IPS-18a (cell line): ENCODE data around the gene COMMD7.
A peak's percentile ranks its signal among the peaks of the same experiment; 100 is the strongest.
"Not testable (repeated sequence)": the region's sequence is repeated elsewhere in the genome, so short reads cannot be mapped to it uniquely, and the experiment has no call there.

Source experiments
- H3K27ac ChIP-seq: one replicate; pipeline ENCODE4 v1.5.1; 2013; ENCODE audit warnings: low read length
- H3K27me3 ChIP-seq: one replicate; pipeline ENCODE4 v1.6.1; 2013; ENCODE audit warnings: mild to moderate bottlenecking, low read length; ENCODE audit not compliant: control insufficient read depth, insufficient read depth
- H3K36me3 ChIP-seq: one replicate; pipeline ENCODE4 v1.6.1; 2013; ENCODE audit warnings: low read depth, low read length; ENCODE audit not compliant: control insufficient read depth
- H3K4me1 ChIP-seq: one replicate; pipeline ENCODE4 v1.6.1; 2013; ENCODE audit warnings: low read depth, low read length; ENCODE audit not compliant: control insufficient read depth
- H3K4me3 ChIP-seq: one replicate; pipeline ENCODE4 v1.5.1; 2013; ENCODE audit warnings: low read length
- H3K9ac ChIP-seq: one replicate; pipeline ENCODE4 v1.6.1; 2013; ENCODE audit warnings: mild to moderate bottlenecking, low read length, moderate library complexity
- H3K9me3 ChIP-seq: one replicate; pipeline ENCODE4 v1.6.1; 2013; ENCODE audit warnings: low read depth, low read length; ENCODE audit not compliant: control insufficient read depth

The COMMD7 gene

DNA sequence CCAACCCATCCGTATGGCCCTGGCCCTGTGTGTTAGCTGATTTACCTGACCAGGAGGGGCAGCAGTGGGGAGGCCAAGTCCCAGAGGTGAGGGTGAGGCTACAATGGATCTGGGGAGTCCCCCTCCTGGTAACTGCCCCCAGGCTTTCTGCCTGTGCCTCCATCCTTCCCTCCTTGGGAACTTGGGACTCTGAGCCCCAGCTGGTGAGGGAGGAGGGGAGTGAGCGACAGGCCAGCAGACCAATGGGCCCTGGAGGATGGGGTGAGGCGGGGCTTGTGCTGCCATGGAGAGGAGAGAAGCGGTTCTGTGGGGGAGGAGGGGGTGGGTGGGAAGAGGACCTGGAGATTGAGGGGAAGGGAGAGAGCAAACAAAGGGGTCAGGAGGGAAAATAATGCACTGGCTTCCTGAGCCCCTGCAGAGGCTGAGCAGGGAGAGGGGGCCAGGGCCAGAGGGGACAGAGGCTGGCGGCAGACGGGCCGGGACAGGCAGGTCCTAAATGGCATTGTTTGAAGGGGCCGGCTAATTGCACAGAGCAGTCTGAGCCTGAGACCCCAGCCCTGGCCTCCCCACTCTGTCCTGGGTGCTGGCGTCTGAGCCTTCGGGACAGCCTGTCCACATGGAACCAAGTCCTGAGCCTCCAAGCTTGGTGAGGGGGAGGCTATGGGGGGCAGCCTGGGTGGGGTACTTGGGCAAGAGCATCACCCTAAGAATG, 36.4 kb upstream of the COMMD7 start:
- Histone ChIP-seq H3K4me1 (peaks cover 49% of the 10 kb centered on the region), H3K27me3 (no peaks in the 10 kb centered on the region), H3K36me3 (peaks cover 75% of the 10 kb centered on the region), H3K9me3 (no peaks in the 10 kb centered on the region), H3K9ac (peak overlapping the region; percentile 51), H3K4me3 (peak overlapping the region; percentile 2), H3K27ac (peak overlapping the region; percentile 63)

DNA sequence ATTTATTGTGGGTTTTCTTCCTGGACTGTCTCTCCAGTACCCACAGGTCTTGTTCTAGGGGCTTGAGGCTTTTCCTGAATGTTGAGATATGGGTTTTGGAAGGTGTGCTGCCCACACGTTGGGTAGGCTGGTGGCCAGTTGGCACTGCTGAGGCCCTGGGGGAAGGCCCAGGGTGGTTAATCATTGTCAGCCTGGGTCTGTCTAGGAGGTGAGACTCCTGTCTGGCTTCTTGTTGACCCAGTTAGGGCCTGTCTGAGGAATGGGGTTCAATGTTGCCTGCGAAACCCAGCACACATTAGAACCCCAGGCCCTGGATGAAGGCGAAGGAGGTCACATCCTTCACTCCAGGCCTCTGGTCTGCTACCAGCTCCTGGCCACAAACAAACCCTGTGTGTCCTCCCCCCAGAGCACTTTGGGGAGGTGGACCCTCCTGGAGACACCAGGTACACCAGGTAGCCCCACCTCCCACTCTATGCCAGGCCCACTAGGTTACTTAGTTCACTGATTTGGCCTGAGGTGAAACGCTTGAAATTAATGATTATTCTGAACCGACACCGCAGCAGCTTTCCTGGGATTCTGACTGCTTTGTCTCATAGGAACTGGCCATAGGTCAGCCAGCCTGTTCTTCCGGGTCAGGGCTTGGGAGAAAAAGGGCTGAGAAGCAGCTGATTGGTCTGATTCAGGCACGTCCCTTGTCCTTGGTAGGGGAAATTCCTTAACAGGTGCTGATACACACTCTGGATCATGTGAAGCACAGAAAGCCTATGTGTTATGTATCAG, 34.1 kb upstream of the COMMD7 start:
- H3K36me3 ChIP-seq = peaks cover 65% of the 10 kb centered on the region
- no peaks in the 10 kb centered on the region for H3K27me3 ChIP-seq
- no peak overlapping the region for H3K9ac ChIP-seq
- no peaks in the 10 kb centered on the region for H3K9me3 ChIP-seq
- no peak overlapping the region for H3K4me3 ChIP-seq
- H3K4me1 ChIP-seq = peaks cover 53% of the 10 kb centered on the region
- no peak overlapping the region for H3K27ac ChIP-seq

DNA sequence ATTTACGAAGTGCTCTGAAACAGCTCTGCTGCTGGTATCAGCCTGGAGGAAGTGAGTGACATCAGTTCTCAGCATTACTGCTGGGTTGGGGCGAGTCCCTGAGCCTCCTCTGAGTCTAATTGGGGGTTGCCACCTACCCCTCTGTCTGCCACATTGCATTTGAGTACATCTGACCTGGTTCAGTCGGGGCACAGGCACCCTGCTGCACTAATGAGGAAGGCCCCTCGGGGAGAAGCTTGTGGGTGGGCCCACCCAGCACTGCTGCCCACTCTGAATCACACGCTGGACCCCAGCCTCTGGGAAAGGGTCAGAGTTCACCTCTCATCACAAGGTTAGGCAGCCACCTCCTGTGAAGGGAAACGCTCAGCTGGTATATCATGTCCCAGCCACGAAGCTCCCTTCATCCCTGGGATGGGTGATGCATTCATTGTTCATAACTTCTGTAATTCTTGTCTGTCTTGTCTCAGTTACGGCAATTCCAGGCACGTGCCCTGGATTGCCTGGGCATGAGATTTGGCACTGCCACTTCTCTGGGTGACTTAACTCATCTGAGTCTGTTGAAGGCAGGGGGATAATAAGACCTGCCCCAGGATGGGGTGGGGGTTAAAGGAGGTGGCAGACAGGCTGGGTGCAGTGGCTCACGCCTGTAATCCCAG, 32.2 kb upstream of the COMMD7 start:
- H3K4me1 ChIP-seq = peaks cover 56% of the 10 kb centered on the region
- H3K27ac ChIP-seq = no peak overlapping the region
- H3K36me3 ChIP-seq = peaks cover 62% of the 10 kb centered on the region
- H3K9ac ChIP-seq = no peak overlapping the region
- no peaks in the 10 kb centered on the region for H3K9me3 ChIP-seq
- no peak overlapping the region for H3K4me3 ChIP-seq
- no peaks in the 10 kb centered on the region for H3K27me3 ChIP-seq

DNA sequence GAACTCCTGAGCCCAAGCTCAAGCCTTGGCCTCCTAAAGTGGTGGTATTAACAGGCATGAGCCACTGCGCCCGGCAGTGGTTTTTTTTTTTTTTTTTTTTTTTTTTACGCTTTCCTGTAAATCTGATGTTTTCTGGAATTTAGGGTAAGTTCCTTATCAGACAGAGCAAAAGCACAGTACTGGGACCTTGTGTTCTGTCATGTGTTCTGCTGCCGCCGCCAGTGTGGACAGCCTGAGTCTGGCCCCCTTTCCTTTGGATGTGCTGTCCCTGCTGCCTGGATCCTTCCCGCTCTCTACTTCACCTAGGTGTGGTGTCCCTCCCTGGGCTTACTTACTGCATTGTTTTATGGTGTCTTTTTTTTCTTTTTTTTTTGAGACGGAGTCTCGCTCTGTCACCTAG, 30.6 kb upstream of the COMMD7 start:
- Histone ChIP-seq H3K4me3 (no peak overlapping the region), H3K4me1 (peaks cover 43% of the 10 kb centered on the region), H3K27ac (no peak overlapping the region), H3K9ac (no peak overlapping the region), H3K27me3 (no peaks in the 10 kb centered on the region), H3K9me3 (no peaks in the 10 kb centered on the region), H3K36me3 (peaks cover 66% of the 10 kb centered on the region)

DNA sequence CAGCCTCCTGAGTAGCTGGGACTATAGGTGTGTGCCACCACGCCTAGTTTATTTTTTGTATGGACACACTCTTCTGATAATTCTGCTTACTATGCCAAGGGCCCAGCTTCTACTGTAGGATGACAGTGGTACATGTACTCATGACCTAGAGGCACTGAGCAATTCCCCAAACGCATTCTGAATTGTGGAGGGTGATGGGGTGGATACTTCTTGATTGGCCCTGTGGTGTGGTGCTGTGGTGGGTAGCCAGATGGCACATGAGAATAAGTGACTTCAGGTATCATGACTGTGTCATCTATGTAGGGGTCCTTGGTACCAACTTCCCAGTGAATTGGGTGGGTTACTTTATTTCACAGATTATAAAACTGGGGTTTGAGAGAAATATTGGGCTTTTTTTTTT, 30.0 kb upstream of the COMMD7 start:
- Histone ChIP-seq H3K27me3 (no peaks in the 10 kb centered on the region), H3K4me3 (no peak overlapping the region), H3K27ac (no peak overlapping the region), H3K4me1 (peaks cover 40% of the 10 kb centered on the region), H3K9me3 (no peaks in the 10 kb centered on the region), H3K36me3 (peaks cover 69% of the 10 kb centered on the region), H3K9ac (no peak overlapping the region)

DNA sequence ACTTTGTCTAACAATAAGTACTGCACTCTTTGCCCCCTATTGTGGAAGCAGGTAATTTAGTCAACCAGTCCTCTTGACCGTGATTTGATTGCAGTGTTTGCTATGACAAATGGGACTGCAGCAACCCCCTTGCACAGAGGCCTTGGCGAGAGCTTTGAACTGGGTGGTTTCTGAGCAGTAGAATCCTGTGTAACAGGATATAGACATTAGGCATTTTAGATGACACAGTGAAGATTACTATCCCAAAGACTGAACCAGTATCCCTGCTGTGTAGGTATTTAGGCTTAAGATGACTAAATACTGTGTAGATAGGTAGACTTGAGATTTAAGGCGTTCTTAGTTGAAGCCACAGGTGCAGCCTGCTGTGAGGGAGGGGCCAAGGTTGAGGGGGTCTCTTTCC, 28.8 kb upstream of the COMMD7 start:
- peaks cover 69% of the 10 kb centered on the region for H3K36me3 ChIP-seq
- no peaks in the 10 kb centered on the region for H3K9me3 ChIP-seq
- no peak overlapping the region for H3K27ac ChIP-seq
- H3K27me3 ChIP-seq = no peaks in the 10 kb centered on the region
- H3K4me3 ChIP-seq = no peak overlapping the region
- no peak overlapping the region for H3K9ac ChIP-seq
- peaks cover 39% of the 10 kb centered on the region for H3K4me1 ChIP-seq

DNA sequence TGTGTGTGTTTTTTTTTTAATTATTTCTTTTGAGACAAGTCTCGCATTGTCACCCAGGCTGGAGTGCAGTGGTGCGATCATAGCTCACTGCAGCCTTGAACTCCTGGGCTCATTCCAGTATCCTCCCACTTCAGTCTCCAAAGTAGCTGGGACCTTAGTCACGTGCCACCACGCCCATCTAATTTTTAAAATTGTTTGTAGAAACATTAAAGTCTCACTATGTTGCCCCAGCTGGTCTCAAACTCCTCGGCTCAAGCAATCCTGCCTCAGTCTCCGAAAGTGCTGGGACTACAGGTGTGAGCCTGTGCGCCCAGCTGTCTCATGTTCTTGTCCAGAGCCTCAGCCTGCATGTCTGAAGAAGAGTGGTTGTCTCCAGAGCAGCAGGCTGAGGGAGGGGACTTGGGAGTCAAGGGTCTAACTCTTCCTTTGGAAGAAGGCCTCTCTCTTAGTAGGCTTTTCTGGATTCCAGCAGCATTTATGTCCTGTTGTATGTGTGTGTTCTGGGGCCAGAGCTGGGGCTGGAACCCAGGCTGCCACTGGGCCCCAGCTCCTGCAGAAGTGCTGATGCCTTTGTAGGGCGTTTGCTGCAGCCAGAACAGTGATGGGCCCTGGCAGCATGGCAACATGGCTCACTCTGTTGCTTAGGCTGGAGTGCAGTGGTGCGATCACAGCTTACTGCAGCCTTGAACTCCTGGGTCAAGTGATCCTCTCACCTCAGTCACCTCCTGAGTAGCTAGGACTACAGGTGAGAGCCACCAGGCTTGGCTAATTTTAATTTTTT, 24.3 kb upstream of the COMMD7 start:
- Histone ChIP-seq H3K9me3 (no peaks in the 10 kb centered on the region), H3K27me3 (no peaks in the 10 kb centered on the region), H3K36me3 (peaks cover 64% of the 10 kb centered on the region), H3K4me1 (peaks cover 32% of the 10 kb centered on the region), H3K9ac (no peak overlapping the region), H3K4me3 (no peak overlapping the region), H3K27ac (no peak overlapping the region)

GRCh38 chr20:32765230-32765875, 22.1 kb upstream of the COMMD7 start:
- H3K27me3 ChIP-seq, H3K9me3 ChIP-seq: not testable (repeated sequence)
- H3K4me1 ChIP-seq = peaks cover 31% of the 10 kb centered on the region
- H3K4me3 ChIP-seq = peak overlapping the region; percentile 99
- peak overlapping the region; percentile 2 for H3K27ac ChIP-seq
- peaks cover 47% of the 10 kb centered on the region for H3K36me3 ChIP-seq
- peak overlapping the region; percentile 70 for H3K9ac ChIP-seq

GRCh38 chr20:32764005-32764960, 21.0 kb upstream of the COMMD7 start:
- H3K27ac ChIP-seq = peak overlapping the region; percentile 74
- H3K9ac ChIP-seq = peak overlapping the region; percentile 70
- H3K4me3 ChIP-seq = peak overlapping the region; percentile 99
- H3K9me3 ChIP-seq = no peaks in the 10 kb centered on the region
- peaks cover 37% of the 10 kb centered on the region for H3K36me3 ChIP-seq
- H3K27me3 ChIP-seq = no peaks in the 10 kb centered on the region
- peaks cover 31% of the 10 kb centered on the region for H3K4me1 ChIP-seq
